Glomerular visceral epithelial cell (primary cell): ENCODE measurements around the gene DTX1.
A peak's percentile ranks its signal among the peaks of the same experiment; 100 is the strongest.
"Not testable (repeated sequence)": the region's sequence is repeated elsewhere in the genome, so short reads cannot be mapped to it uniquely, and the experiment has no call there.

Experiments used
- DNase-seq: peaks from one replicate; pipeline ENCODE4 v3.0.0-alpha.2; 2016; ENCODE audit errors: extremely low spot score

The DTX1 gene

DNA sequence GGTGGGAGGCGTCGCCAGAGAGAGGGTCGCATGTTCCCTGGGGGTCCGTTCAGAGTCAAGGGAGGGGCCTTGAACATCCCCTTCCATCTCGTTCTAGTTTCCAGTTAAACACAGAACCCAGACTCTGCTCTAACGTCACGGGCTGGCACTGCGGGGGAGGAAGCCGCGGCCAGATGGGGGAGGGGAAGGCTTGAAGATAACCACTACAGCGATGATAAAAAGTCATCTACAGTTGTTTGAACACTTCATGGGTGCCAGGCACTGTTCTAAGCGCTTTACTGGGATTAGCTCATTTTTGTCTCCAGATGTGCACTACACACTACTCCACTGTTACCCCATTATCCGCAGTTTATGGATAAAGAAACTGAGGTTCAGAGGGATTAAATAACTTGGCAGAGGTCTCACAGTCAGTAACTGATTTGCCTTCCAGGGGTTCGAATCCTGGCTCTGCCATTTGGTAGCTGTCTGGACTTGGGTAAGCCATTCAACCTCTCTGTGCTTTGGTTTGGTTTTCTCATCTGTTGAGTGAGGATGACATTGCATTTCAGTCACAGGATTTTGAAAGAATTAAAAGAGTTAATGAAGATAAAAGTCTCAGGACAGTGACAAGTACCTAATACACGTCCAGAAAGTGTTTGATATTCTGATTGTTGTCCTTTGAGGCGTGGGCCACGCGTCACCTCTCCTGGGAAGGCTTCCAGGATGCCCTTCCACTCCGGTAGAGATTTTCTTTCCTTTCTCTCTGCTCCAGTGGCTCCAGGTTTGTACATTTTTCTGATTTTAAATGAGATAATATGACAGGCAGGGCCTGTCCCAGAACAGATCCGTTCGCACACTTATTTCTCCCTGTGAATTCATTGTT is 79.8 kb downstream of the DTX1 start:
- peak; percentile 41 for DNase-seq

DNA sequence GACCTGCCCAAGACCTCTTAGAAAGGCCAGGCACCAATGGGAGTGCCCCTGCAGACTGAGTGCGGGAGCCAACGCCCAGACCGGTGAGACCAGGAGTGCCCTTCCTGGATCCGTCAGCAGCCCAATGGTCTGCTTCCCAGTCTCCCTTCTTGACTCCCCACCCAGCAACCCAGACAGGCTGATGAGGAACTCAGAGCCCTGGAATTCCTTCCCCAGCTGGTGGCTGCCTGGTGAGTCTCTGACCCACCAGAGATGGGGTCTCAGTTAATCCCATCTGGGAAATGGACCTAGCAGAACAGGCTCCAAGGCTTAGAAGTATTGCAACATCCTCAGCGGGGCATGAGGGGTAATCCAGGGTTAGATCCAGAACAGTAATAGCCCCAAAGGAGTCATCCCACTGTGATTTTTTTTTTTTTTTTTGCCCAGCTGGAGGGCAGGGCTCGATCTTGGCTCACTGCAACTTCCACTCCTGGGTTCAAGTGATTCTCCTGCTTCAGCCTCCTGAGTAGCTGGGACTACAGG is 80.5 kb downstream of the DTX1 start:
- DNase-seq: no peak

DNA sequence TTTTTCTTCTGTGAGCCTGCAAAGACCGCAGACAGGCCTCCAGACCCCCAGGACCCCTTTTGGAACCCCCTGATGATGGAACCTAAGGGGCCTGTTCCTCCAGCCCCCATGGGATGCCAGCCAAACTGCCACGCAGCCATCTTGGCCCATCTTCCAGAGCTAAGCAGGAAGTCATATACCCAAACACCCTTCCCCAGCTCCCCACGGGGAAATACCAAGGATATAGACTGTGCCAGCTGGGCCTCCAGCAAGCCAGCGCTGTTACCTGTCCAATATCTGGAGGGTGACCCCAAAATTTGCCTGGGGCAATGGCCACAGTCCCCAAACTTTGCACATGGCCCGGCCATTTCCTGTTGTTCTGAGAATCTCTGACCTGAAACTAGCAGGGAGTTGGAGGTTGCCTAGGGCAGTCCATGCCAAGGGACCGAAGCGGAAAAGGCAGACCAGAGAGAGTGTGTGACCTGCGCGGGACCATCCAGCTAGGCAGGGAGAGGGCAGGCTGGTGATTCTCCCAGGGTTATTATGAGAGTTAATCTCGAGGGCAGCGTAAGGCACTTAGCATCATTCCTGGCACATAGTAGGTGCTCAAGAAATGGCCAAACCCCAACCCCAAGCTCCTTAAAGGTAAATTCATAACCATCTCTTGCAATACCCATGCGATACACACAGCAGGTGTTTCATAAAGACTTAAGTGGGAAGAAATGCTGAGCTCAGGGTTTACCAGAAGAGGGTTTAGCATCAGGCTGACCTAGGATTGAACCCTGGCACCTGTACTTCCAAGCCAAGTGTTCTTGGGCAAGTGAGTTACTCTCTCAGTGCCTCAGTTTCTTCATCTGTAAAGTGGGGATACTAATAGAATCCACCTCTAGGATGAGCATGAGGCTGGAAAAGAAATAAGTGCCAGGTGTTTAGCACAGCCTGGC is 81.6 kb downstream of the DTX1 start:
- no peak for DNase-seq

GRCh38 chr12:113138826-113139225 is 82.3 kb downstream of the DTX1 start:
- DNase-seq: peak; percentile 79

GRCh38 chr12:113140706-113141105 is 84.2 kb downstream of the DTX1 start:
- DNase-seq: no peak

- not testable (repeated sequence) for DNase-seq
Observed at GRCh38 chr12:113141716-113142115, 85.2 kb downstream of the DTX1 start.

GRCh38 chr12:113142173-113142885 is 85.8 kb downstream of the DTX1 start:
- DNase-seq: no peak

DNA sequence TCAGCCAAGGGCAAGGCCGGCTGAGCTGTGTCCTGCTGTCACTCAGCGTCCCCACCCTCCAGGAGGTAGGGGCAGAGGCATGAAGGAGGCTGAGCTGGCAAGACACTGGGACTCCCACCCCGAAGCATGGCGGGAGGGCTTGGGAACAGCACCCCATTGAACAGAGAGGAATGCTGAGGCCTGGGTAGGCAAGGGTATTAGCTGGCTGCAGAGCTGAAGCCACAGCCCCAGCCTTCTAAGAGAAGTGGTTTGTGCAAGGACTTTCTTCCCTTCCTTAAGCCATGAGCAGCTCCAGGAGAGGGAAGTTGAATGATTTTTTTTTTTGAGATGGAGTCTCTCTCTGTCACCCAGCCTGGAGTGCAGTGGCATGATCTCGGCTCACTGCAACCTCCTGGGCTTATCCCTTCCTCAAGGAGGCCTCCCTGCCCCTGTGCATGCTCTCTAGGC is 86.4 kb downstream of the DTX1 start:
- DNase-seq: no peak

GRCh38 chr12:113143959-113144358 is 87.4 kb downstream of the DTX1 start:
- no peak for DNase-seq

DNA sequence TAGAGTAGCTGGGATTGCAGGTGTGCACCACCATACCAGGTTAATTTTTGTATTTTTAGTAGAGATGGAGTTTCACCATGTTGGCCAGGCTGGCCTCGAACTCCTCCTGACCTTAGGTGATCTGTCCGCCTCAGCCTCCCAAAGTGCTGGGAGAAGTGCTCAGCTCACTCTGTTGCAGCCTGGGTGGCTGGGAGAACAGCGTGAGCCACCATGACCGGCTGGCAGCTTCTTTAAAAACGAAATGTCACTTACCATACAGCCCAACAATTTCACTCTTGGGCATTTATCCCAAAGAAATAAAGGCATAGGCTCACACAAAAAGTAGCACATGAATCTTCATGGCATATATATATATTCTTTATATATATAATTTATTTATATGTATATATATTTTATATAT is 88.3 kb downstream of the DTX1 start:
- no peak for DNase-seq

DNA sequence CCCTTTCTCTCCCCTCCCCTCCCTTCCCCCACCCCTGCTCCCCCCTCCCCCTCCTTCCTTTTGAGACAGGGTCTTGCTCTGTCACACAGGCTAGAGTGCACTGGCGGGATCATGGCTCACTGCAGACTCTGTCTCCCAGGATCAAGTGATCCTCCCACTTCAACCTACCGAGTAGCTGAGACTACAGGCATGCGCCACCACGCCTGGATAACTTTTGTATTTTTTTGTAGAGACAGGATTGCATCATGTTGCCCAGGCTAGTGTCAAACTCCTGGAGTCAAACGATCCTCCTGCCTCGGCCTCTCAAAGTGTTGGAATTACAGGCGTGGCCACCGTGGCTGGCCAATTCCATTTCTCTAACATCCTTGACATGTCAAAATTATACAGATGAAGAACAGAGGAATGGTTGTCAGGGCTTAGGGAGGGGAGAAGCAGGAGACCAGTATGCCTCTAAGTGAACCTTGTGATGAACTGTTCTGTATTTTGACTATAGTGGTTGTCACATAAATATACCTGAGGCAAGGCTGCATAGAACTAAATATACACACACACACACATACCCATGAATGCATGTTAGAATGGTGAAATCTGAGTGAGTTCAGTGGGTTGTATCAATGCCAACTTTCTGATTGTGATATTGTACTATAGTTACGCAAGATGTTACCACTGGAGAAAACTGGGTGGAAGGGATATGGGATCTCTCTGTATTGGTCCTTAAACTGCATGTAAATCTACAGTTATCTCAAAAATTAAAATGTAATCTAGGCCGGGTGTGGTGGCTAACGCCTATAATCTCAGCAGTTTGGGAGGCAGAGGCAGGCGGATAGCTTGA is 89.4 kb downstream of the DTX1 start:
- DNase-seq: no peak

GRCh38 chr12:113146999-113147398 is 90.5 kb downstream of the DTX1 start:
- DNase-seq: no peak
